IMR-90 (cell line): Measurements from ENCODE around the gene STX16. TPM values are rescaled to one million over a fixed set of nuclear protein-coding genes. Genes with fewer than 3 reads are reported as not detected.

ENCODE experiments used
- ATAC-seq: fragments of 200-7000 bp; cut with Tn5 transposase; 2 replicates; pipeline ENCODE4 v1.9.1; 2020; ENCODE audit warnings: low read depth, mild to moderate bottlenecking, moderate library complexity
- BruUV-seq: library from RNA; stranded (reverse); fragments of 400-500 nt; replicated peaks from 2 replicates; lab custom pipeline; 2021; lab: Mats Ljungman, UMichigan
- CTCF ChIA-PET: fragments of 300-600 bp; formaldehyde crosslinking; extraction: SDS; loops from one replicate; lab custom pipeline; 2021; ENCODE audit warnings: antibody characterized with exemption; lab: Yijun Ruan, JAX
- POLR2A ChIA-PET: fragments of 300-600 bp; sonication (Branson Sonifier 250); formaldehyde crosslinking; loops from one replicate; lab custom pipeline; 2022; ENCODE audit warnings: antibody characterized with exemption; ENCODE audit not compliant: unreplicated experiment; lab: Charles Lee
- DNase-seq: peaks from one replicate; pipeline ENCODE4 v3.0.0; 2013
- H2AFZ ChIP-seq: replicated peaks from 2 replicates; pipeline ENCODE3; 2013; ENCODE audit warnings: low read length, mild to moderate bottlenecking; ENCODE audit not compliant: poor library complexity
- H2AK5ac ChIP-seq: 2 replicates; pipeline ENCODE4 v1.6.1; 2013; ENCODE audit warnings: low read depth, low read length, inconsistent platforms
- H2AK9ac ChIP-seq: replicated peaks from 2 replicates; pipeline ENCODE3; 2013; ENCODE audit warnings: mild to moderate bottlenecking, low read depth, low read length, moderate library complexity; ENCODE audit not compliant: poor library complexity
- H2BK120ac ChIP-seq: 2 replicates; pipeline ENCODE4 v1.6.1; 2013; ENCODE audit warnings: low read depth, low read length, inconsistent platforms
- H2BK15ac ChIP-seq: 3 replicates; pipeline ENCODE4 v1.6.1; 2013; ENCODE audit warnings: low read depth, low read length, inconsistent platforms
- H2BK20ac ChIP-seq: 2 replicates; pipeline ENCODE4 v1.6.1; 2013; ENCODE audit warnings: low read depth, mild to moderate bottlenecking, inconsistent platforms, low read length, moderate library complexity
- H2BK5ac ChIP-seq: 2 replicates; pipeline ENCODE4 v1.6.1; 2013; ENCODE audit warnings: mild to moderate bottlenecking, low read depth, low read length, inconsistent platforms; ENCODE audit not compliant: poor library complexity, severe bottlenecking
- H3K14ac ChIP-seq: replicated peaks from 2 replicates; pipeline ENCODE4 v1.6.1; 2013; ENCODE audit warnings: low read depth, low read length, inconsistent platforms
- H3K18ac ChIP-seq: 2 replicates; pipeline ENCODE4 v1.6.1; 2013; ENCODE audit warnings: low read depth, low read length, control low read depth
- H3K23ac ChIP-seq: 2 replicates; pipeline ENCODE4 v1.6.1; 2013; ENCODE audit warnings: low read depth, low read length, inconsistent platforms
- H3K27ac ChIP-seq: 2 replicates; pipeline ENCODE4 v1.5.1; 2013; ENCODE audit warnings: mild to moderate bottlenecking, control low read depth, low read length; ENCODE audit not compliant: insufficient read depth
- H3K27me3 ChIP-seq: 2 replicates; pipeline ENCODE4 v1.6.1; 2013; ENCODE audit warnings: low read length; ENCODE audit not compliant: control insufficient read depth, insufficient read depth
- H3K36me3 ChIP-seq: 2 replicates; pipeline ENCODE4 v1.6.1; 2013; ENCODE audit warnings: low read length, mixed read lengths; ENCODE audit not compliant: control insufficient read depth, insufficient read depth
- H3K4ac ChIP-seq: 2 replicates; pipeline ENCODE4 v1.6.1; 2013; ENCODE audit warnings: low read depth, low read length, inconsistent platforms
- H3K4me1 ChIP-seq: 2 replicates; pipeline ENCODE4 v1.6.1; 2013; ENCODE audit warnings: low read length, mixed read lengths; ENCODE audit not compliant: control insufficient read depth, insufficient read depth
- H3K4me2 ChIP-seq: 2 replicates; pipeline ENCODE4 v1.6.1; 2013; ENCODE audit warnings: low read depth, mild to moderate bottlenecking, control low read depth, low read length, moderate library complexity
- H3K4me3 ChIP-seq: 2 replicates; pipeline ENCODE4 v1.5.1; 2013; ENCODE audit warnings: low read depth, mild to moderate bottlenecking, control low read depth, low read length, moderate library complexity; ENCODE audit not compliant: insufficient read depth
- H3K56ac ChIP-seq: 2 replicates; pipeline ENCODE4 v1.6.1; 2013; ENCODE audit warnings: low read length, inconsistent platforms; ENCODE audit not compliant: insufficient read depth; ENCODE audit errors: extremely low read depth
- H3K79me1 ChIP-seq, 2 experiments: 2 replicates each; pipeline ENCODE4 v1.6.1; 2013; ENCODE audit warnings: low read length in 2 of 2, inconsistent platforms in 1 of 2, low read depth in 1 of 2
- H3K9ac ChIP-seq: 2 replicates; pipeline ENCODE4 v1.6.1; 2013; ENCODE audit warnings: low read depth, low read length, control low read depth
- H3K9me1 ChIP-seq: 2 replicates; pipeline ENCODE4 v1.6.1; 2013; ENCODE audit warnings: low read length, inconsistent platforms; ENCODE audit not compliant: insufficient read depth
- H3K9me3 ChIP-seq: 2 replicates; pipeline ENCODE4 v1.6.1; 2013; ENCODE audit warnings: low read length; ENCODE audit not compliant: control insufficient read depth, insufficient read depth
- H4K20me1 ChIP-seq: 2 replicates; pipeline ENCODE4 v1.6.1; 2013; ENCODE audit warnings: low read length, inconsistent platforms; ENCODE audit not compliant: insufficient read depth
- H4K5ac ChIP-seq: 2 replicates; pipeline ENCODE4 v1.6.1; 2013; ENCODE audit warnings: mild to moderate bottlenecking, low read depth, low read length, control low read depth
- H4K8ac ChIP-seq, 2 experiments: 2 replicates each; pipeline ENCODE4 v1.6.1; 2013; ENCODE audit warnings: low read depth in 2 of 2, low read length in 2 of 2, control low read depth in 1 of 2, inconsistent platforms in 1 of 2
- H4K91ac ChIP-seq: 2 replicates; pipeline ENCODE4 v1.6.1; 2013; ENCODE audit warnings: low read depth, low read length, inconsistent platforms; ENCODE audit not compliant: insufficient read depth
- BHLHE40 ChIP-seq: fragments of 150-350 bp; IDR thresholded peaks from 2 replicates; pipeline ENCODE4 v1.6.1; 2016; ENCODE audit warnings: mild to moderate bottlenecking, low read depth, low read length
- ELK1 ChIP-seq: fragments of 150-350 bp; IDR thresholded peaks from 2 replicates; pipeline ENCODE4 v1.6.1; 2016; ENCODE audit warnings: low read depth, mild to moderate bottlenecking, low read length, moderate library complexity, borderline replicate concordance
- FOS ChIP-seq: fragments of 150-350 bp; IDR thresholded peaks from 2 replicates; pipeline ENCODE4 v1.6.1; 2016; ENCODE audit warnings: low read depth, low read length
- MAZ ChIP-seq: IDR thresholded peaks from 2 replicates; pipeline ENCODE4 v1.6.1; 2012; ENCODE audit warnings: low read depth, mild to moderate bottlenecking, low read length, improper control_type of control experiment, moderate library complexity, borderline replicate concordance
- NFE2L2 ChIP-seq: fragments of 150-350 bp; IDR thresholded peaks from 2 replicates; pipeline ENCODE4 v1.6.1; 2016; ENCODE audit warnings: low read depth, mild to moderate bottlenecking, low read length
- RAD21 ChIP-seq: IDR thresholded peaks from 2 replicates; pipeline ENCODE4 v1.6.1; 2012; ENCODE audit warnings: low read length, improper control_type of control experiment
- RFX5 ChIP-seq: IDR thresholded peaks from 2 replicates; pipeline ENCODE4 v1.8.0; 2012; ENCODE audit warnings: low read depth, mild to moderate bottlenecking, low read length, moderate library complexity
- WGBS, 2 experiments: methylation state at CpG; one replicate each; pipeline versions ENCODE4 v1.1.5 to v1.1.7; 2013; ENCODE audit warnings: missing lambda C conversion rate in 2 of 2; ENCODE audit not compliant: insufficient read length in 1 of 2; ENCODE audit errors: extremely low coverage in 2 of 2; 5-methylcytosine and 5-hydroxymethylcytosine counted together
- dilution Hi-C: fragments of 300-500 bp; cut with HindIII; formaldehyde crosslinking; loops from one replicate; pipeline ENCODE4 v1.14.3; 2018; ENCODE audit warnings: low sequenced_read_pairs; ENCODE audit not compliant: unreplicated experiment
- in situ Hi-C: fragments of 300-500 bp; cut with MboI; formaldehyde crosslinking; loops from 3 replicates; pipeline ENCODE4 v1.14.3; 2019; ENCODE audit warnings: low sequenced_read_pairs, inconsistent platforms, mixed read lengths
- intact Hi-C: fragments of 100-400 bp; cut with micrococcal nuclease; formaldehyde crosslinking; loops from 2 replicates; pipeline ENCODE4 v1.10.0; 2022
- polyA plus RNA-seq, 3 experiments: library from polyadenylated mRNA; depleted of rRNA; stranded (reverse); fragments of >200 nt; gene quantifications; 2 replicates each; pipeline ENCODE4 v1.2.3, GENCODE V29; 2012; ENCODE audit warnings: low replicate concordance in 1 of 3
- total RNA-seq: library from RNA; depleted of rRNA; stranded (reverse); fragments of >200 nt; gene quantifications from 2 replicates; pipeline ENCODE4 v1.2.3, GENCODE V29; 2012

Gene STX16
- total and polyA plus RNA-seq, 2 of the 4 experiments (the other 2 are of a cell fraction): 26.9 to 58.2 TPM

GRCh38 chr20:58649288-58650180, 1.5 kb upstream of the STX16 start:
- in situ Hi-C loops: loop anchor here (10.0 kb wide), 1 partner anchor 415 kb away; no protein-coding TSS in a partner anchor
- 41% methylated on average over 38 of the region's 73 CpGs; no CpG with 5 or more reads in 1 of the 2 experiments for WGBS, 2 experiments
- Histone ChIP-seq H2BK5ac (no peak overlapping the region), H4K20me1 (no peaks in the 10 kb centered on the region; the same call in 1 of the 2 replicates), H3K4me3 (no peak overlapping the region), H3K9me1 (no peaks in the 10 kb centered on the region), H3K14ac (no peak overlapping the region), H2AK5ac (no peak overlapping the region), H3K9ac (no peak overlapping the region), H3K56ac (no peak overlapping the region), H2AFZ (peak overlapping the region; percentile 99), H2AK9ac (no peak overlapping the region), H3K4ac (peak overlapping the region; percentile 71), H4K91ac (peak overlapping the region; percentile 49; the same call in 1 of the 2 replicates), H3K36me3 (no peaks in the 10 kb centered on the region), H4K8ac (peak overlapping the region; percentile 55 to 76; a peak in 3 of 4 replicates), H3K27me3 (no peaks in the 10 kb centered on the region), H3K4me1 (peaks cover 7% of the 10 kb centered on the region), H2BK20ac (no peak overlapping the region; the same call in 1 of the 2 replicates), H3K4me2 (no peak overlapping the region), H3K23ac (no peak overlapping the region), H4K5ac (peak overlapping the region; percentile 52), H3K79me1 (peaks cover 6 to 19% of the 10 kb centered on the region in 2 experiments; a peak in 3 of 4 replicates), H2BK120ac (peak overlapping the region; percentile 29; the same call in 1 of the 2 replicates), H3K27ac (no peak overlapping the region; the same call in 1 of the 2 replicates), H3K9me3 (no peaks in the 10 kb centered on the region), H3K18ac (no peak overlapping the region), H2BK15ac (no peak overlapping the region)
- dilution Hi-C loops: loop anchor here (25.0 kb wide), 1 partner anchor 412 kb away; the partner anchor contains the start of gene ANKRD60
- no peak for DNase-seq
- ChIA-PET POLR2A (no interaction called here), CTCF (interaction anchor here (0.6 to 1.1 kb wide), 2 partner anchors 168 to 415 kb away, joined by 4 to 6 read pairs; no protein-coding TSS in a partner anchor)
- intact Hi-C loops: loop anchor here (2.0 to 10.0 kb wide), 6 partner anchors 77 to 573 kb away; partner anchors contain the start of gene APCDD1L
- no peak for ATAC-seq
- no TSS peak for BruUV-seq
- TF ChIP-seq BHLHE40 (no peak), RAD21 (no peak), NFE2L2 (no peak), FOS (no peak), ELK1 (no peak), MAZ (no peak), RFX5 (no peak)
